Measurements from ENCODE around the gene FBXL22.

- TF ChIP-seq TAF1 (IDR thresholded peaks at IDR 0.05; ENCODE audit: borderline replicate concordance, insufficient read depth, low read length) = no peak
- TF ChIP-seq POLR2AphosphoS5 (IDR thresholded peaks at IDR 0.05; ENCODE audit: low read depth, low read length) = no peak
- TF ChIP-seq SIN3A (IDR thresholded peaks at IDR 0.05; ENCODE audit: borderline replicate concordance, insufficient read depth, low read length) = no peak
Measured at GRCh38 chr15:63630036-63630751, 33.0 kb downstream of the FBXL22 start.

Data from PFSK-1 (cell line).